SH-SY5Y (cell line): ENCODE results near the gene TOR1AIP2.

Experiments used
- GATA2 ChIP-seq: IDR thresholded peaks from 2 replicates; pipeline ENCODE4 v1.6.1; 2011; ENCODE audit warnings: mild to moderate bottlenecking, low read depth, low read length
- GATA3 ChIP-seq: IDR thresholded peaks from 2 replicates; pipeline ENCODE4 v1.6.1; 2011; ENCODE audit warnings: low read depth, mild to moderate bottlenecking, low read length, moderate library complexity

GRCh38 chr1:179798213-179798863, 79.3 kb downstream of the TOR1AIP2 start:
- no peak for TF ChIP-seq GATA3
- TF ChIP-seq GATA2: no peak
